ENCODE measurements around the gene CBFA2T2.
"Not testable (repeated sequence)": the region's sequence is repeated elsewhere in the genome, so short reads cannot be mapped to it uniquely, and the experiment has no call there.

The CBFA2T2 gene

GRCh38 chr20:33531885-33532284 lies 42.0 kb downstream of the CBFA2T2 start:
- TF ChIP-seq CTCF (conservative IDR thresholded peaks at IDR 0.05) = no peak
- H3K27ac ChIP-seq = peak overlapping the region; percentile 70

- no peak for TF ChIP-seq CTCF (conservative IDR thresholded peaks at IDR 0.05)
- H3K27ac ChIP-seq = peak overlapping the region; percentile 70
Measured at GRCh38 chr20:33532753-33533459, 43.0 kb downstream of the CBFA2T2 start.

GRCh38 chr20:33535717-33536116 lies 45.8 kb downstream of the CBFA2T2 start:
- H3K27ac ChIP-seq = not testable (repeated sequence)

GRCh38 chr20:33537608-33538007 lies 47.7 kb downstream of the CBFA2T2 start:
- no peak for TF ChIP-seq CTCF (conservative IDR thresholded peaks at IDR 0.05)
- H3K27ac ChIP-seq = peak overlapping the region; percentile 84

- peak overlapping the region; percentile 84 for H3K27ac ChIP-seq
Measured at GRCh38 chr20:33539129-33539528, 49.2 kb downstream of the CBFA2T2 start.

GRCh38 chr20:33540427-33540826 lies 50.5 kb downstream of the CBFA2T2 start:
- peak overlapping the region; percentile 84 for H3K27ac ChIP-seq
- TF ChIP-seq CTCF (conservative IDR thresholded peaks at IDR 0.05) = no peak

More at GRCh38 chr20:33539129-33539528, 49.2 kb downstream of the CBFA2T2 start:
- no peak for TF ChIP-seq CTCF (conservative IDR thresholded peaks at IDR 0.05)

- H3K27ac ChIP-seq = peak overlapping the region; percentile 84
- no peak for TF ChIP-seq CTCF (conservative IDR thresholded peaks at IDR 0.05)
Measured at GRCh38 chr20:33541074-33541473, 51.2 kb downstream of the CBFA2T2 start.

- TF ChIP-seq CTCF (conservative IDR thresholded peaks at IDR 0.05) = no peak
- H3K27ac ChIP-seq = 0 out of 2 replicates have a peak overlapping the region, but pooled peaks have one; percentile 84
Measured at GRCh38 chr20:33541797-33542196, 51.9 kb downstream of the CBFA2T2 start.

All from VCaP (cell line).